AG04450 (cell line): ENCODE data around the gene TEN1. TPM values are rescaled to one million over a fixed set of nuclear protein-coding genes. Genes with fewer than 3 reads are reported as not detected.

Source experiments
- CTCF ChIA-PET: fragments of 300-600, 350-600 bp; formaldehyde crosslinking; extraction: SDS; loops from one replicate; lab custom pipeline; 2022; ENCODE audit warnings: antibody characterized with exemption, inconsistent platforms; lab: Charles Lee
- POLR2A ChIA-PET: fragments of 350-600 bp; formaldehyde crosslinking; extraction: SDS; loops from one replicate; lab custom pipeline; 2021; ENCODE audit warnings: antibody characterized with exemption, inconsistent platforms; lab: Yijun Ruan, JAX
- DNase-seq: peaks from one replicate; pipeline ENCODE4 v3.0.0-alpha.2; 2011; ENCODE audit warnings: low read depth, low spot score
- H3K27ac ChIP-seq: one replicate; pipeline ENCODE4 v1.5.1; 2012; ENCODE audit warnings: low read depth, low read length, control low read depth
- H3K27me3 ChIP-seq: one replicate; pipeline ENCODE4 v1.6.0; 2012; ENCODE audit warnings: low read length; ENCODE audit not compliant: control insufficient read depth, insufficient read depth
- H3K4me3 ChIP-seq: 2 replicates; pipeline ENCODE4 v1.5.1; 2011; ENCODE audit warnings: mild to moderate bottlenecking, low read depth, low read length, control low read depth
- H3K9me3 ChIP-seq: 2 replicates; pipeline ENCODE4 v1.5.1; 2012; ENCODE audit warnings: low read length; ENCODE audit not compliant: control insufficient read depth, insufficient read depth
- polyA plus RNA-seq: library from polyadenylated mRNA; depleted of rRNA; stranded (reverse); fragments of >200 nt; gene quantifications from 2 replicates; pipeline ENCODE4 v1.2.3, GENCODE V29; 2011
- TF ChIP-seq, protein P1 (sequence below): IDR thresholded peaks from 2 replicates; pipeline ENCODE4 v1.5.1; 2011; ENCODE audit warnings: low read depth, low read length, control low read depth, inconsistent platforms

Gene TEN1
- polyA plus RNA-seq, 1 experiment: 9.1 TPM

DNA sequence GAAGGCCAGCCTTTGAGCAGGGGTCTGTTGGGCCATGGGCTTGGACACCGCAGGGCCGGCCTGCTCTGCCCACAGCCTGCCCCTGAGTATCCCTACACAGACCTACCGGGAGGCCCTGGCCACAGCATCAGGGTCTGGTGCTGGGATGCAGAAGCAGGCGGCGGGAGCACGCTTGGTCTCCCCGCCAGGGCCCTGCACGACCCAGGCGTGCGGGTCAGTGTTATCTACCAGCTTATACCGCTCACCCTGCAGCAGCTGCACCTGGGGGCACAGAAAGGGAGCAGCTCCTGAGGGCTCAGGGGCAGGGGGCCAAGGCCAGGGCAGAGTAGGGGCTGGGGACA is 39.3 kb downstream of the TEN1 start:
- Histone ChIP-seq H3K27ac (no peak overlapping the region), H3K4me3 (no peak overlapping the region), H3K9me3 (no peaks in the 10 kb centered on the region; the same call in 1 of the 2 replicates), H3K27me3 (peaks cover 17% of the 10 kb centered on the region)
- TF ChIP-seq, protein P1, sequence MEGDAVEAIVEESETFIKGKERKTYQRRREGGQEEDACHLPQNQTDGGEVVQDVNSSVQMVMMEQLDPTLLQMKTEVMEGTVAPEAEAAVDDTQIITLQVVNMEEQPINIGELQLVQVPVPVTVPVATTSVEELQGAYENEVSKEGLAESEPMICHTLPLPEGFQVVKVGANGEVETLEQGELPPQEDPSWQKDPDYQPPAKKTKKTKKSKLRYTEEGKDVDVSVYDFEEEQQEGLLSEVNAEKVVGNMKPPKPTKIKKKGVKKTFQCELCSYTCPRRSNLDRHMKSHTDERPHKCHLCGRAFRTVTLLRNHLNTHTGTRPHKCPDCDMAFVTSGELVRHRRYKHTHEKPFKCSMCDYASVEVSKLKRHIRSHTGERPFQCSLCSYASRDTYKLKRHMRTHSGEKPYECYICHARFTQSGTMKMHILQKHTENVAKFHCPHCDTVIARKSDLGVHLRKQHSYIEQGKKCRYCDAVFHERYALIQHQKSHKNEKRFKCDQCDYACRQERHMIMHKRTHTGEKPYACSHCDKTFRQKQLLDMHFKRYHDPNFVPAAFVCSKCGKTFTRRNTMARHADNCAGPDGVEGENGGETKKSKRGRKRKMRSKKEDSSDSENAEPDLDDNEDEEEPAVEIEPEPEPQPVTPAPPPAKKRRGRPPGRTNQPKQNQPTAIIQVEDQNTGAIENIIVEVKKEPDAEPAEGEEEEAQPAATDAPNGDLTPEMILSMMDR: no peak
- ChIA-PET CTCF (no interaction called here), POLR2A (interaction anchor here (0.6 kb wide), 1 partner anchor 14 kb away, joined by 5 read pairs; no protein-coding TSS in a partner anchor)
- no peak for DNase-seq

GRCh38 chr17:76018801-76019200 is 39.8 kb downstream of the TEN1 start:
- ChIA-PET POLR2A (interaction anchor here (0.6 kb wide), 1 partner anchor 13 kb away, joined by 5 read pairs; no protein-coding TSS in a partner anchor), CTCF (no interaction called here)
- no peak for DNase-seq
- no peak overlapping the region for H3K4me3 ChIP-seq
- no peak overlapping the region for H3K27ac ChIP-seq
- H3K9me3 ChIP-seq: no peaks in the 10 kb centered on the region; the same call in 1 of the 2 replicates
- TF ChIP-seq, protein P1: no peak
- H3K27me3 ChIP-seq: peaks cover 16% of the 10 kb centered on the region

- Histone ChIP-seq H3K9me3 (no peaks in the 10 kb centered on the region; the same call in 1 of the 2 replicates), H3K27ac (no peak overlapping the region), H3K27me3 (peaks cover 16% of the 10 kb centered on the region), H3K4me3 (no peak overlapping the region)
- TF ChIP-seq, protein P1: no peak
- POLR2A ChIA-PET: interaction anchor here (0.9 kb wide), 1 partner anchor 52 kb away, joined by 3 read pairs; no protein-coding TSS in a partner anchor
- no peak for DNase-seq
- CTCF ChIA-PET: interaction anchor here (0.6 to 1.1 kb wide), 4 partner anchors 10 to 266 kb away, joined by 3 to 7 read pairs (median 4); no protein-coding TSS in a partner anchor
Observed at GRCh38 chr17:76019833-76020467, 40.9 kb downstream of the TEN1 start.

GRCh38 chr17:76022285-76022684 is 43.2 kb downstream of the TEN1 start:
- DNase-seq: no peak
- ChIA-PET CTCF (no interaction called here), POLR2A (interaction anchor here (0.5 kb wide), 1 partner anchor 29 kb away, joined by 3 read pairs; no protein-coding TSS in a partner anchor)
- no peaks in the 10 kb centered on the region; the same call in 1 of the 2 replicates for H3K9me3 ChIP-seq
- no peak overlapping the region for H3K4me3 ChIP-seq
- peaks cover 14% of the 10 kb centered on the region for H3K27me3 ChIP-seq
- TF ChIP-seq, protein P1: no peak
- no peak overlapping the region for H3K27ac ChIP-seq
